ENCODE results near the gene N4BP2.

DNA sequence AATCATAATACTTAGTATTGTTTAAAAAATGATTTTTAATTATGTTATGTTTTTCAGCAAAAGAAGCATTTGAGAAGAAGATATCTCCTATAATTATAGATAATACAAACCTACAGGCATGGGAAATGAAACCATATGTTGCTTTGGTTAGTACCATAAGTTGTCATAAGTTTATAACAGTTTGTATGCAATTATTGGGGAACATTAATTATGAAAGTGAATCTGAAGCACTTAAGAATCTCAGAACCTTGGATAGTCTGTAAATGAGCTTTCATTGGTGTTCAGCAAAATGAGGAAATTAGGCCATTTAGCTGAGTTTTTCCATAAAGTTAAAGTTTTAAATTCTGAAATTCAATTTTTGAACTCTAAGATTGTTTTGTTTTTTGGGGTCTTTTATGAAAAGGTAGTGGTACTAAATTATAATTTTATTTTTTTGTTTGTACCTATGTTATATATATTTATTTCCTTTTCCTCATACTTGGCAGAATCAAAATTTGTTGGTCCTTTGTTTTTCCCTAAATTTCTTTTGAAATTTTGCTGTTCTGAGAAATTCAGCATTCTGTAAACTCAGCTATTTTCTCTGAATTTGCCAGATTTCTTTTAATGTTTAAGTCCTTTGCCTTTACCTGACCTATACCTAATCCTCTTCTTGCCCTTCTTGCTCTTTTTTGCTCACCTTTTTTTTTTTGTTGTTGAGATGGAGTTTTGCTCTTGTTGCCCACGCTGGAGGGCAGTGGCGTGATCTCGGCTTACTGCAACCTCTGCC, 55.6 kb downstream of the N4BP2 start:
- TF ChIP-seq CTCF (IDR thresholded peaks at IDR 0.05): no peak
- no peak for TF ChIP-seq POLR2A (IDR thresholded peaks at IDR 0.05)

Measured in tibial nerve (tissue), 3 donors.